ENCODE results near the gene IL10. TPM values are rescaled to one million over a fixed set of nuclear protein-coding genes. Genes with fewer than 3 reads are reported as not detected.
A peak's percentile ranks its signal among the peaks of the same experiment; 100 is the strongest.

Gene IL10
- total and polyA plus RNA-seq, 2 donors from 2014 or later = 0.49 to 2.5 TPM

DNA sequence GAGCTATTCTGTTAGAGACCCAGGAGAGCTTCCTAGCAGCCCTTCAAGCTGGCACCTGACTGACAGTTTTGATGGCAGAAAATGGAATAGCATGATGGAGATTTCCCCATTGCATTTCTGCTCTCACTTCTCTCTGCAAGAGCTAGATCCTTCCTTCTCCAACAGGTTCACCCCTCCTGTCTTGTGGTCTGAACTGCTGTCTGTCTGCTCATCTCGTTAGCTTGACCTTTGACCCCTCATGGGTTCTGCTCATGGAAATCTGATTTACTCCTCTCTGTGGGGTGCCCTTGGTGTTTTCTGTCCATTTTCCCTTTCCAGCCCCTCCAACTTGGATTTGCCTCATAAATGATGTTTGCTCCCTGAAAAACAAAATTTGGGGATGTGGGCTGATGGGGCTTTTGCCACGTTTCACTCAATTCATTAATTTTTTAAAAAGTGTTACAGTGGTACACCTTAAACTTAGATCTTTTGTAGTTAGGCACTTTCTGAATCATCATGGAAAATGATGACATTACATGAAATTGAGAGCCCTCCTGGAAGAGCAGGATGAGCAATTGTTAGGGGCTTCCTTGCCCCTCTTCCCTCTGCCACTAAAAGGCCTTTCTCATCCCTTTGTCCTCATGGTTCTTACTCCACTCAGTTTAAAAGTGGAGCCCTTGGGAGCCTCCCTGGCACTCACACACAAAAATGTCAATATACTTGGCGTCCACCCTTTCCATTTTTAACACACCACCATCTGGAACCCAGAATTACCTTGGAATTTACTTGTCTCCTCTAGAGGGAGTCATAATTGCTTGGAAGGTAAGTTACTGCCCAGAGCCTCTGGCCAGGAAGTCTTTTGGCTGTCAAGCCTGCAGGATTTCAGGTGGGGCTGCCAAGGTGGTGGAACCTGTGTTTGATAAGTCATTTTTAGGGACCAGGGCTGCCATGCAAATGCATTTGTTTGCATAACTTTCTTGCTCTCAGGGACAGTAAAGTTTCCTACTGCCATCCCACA, 33.6 kb downstream of the IL10 start:
- DNase-seq = peak in 2 of 5 donors; percentile 30 to 51
- TF ChIP-seq, protein P1, sequence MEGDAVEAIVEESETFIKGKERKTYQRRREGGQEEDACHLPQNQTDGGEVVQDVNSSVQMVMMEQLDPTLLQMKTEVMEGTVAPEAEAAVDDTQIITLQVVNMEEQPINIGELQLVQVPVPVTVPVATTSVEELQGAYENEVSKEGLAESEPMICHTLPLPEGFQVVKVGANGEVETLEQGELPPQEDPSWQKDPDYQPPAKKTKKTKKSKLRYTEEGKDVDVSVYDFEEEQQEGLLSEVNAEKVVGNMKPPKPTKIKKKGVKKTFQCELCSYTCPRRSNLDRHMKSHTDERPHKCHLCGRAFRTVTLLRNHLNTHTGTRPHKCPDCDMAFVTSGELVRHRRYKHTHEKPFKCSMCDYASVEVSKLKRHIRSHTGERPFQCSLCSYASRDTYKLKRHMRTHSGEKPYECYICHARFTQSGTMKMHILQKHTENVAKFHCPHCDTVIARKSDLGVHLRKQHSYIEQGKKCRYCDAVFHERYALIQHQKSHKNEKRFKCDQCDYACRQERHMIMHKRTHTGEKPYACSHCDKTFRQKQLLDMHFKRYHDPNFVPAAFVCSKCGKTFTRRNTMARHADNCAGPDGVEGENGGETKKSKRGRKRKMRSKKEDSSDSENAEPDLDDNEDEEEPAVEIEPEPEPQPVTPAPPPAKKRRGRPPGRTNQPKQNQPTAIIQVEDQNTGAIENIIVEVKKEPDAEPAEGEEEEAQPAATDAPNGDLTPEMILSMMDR (IDR thresholded peaks at IDR 0.05; ENCODE audit: borderline replicate concordance, extremely low read depth, insufficient read depth) = peak; percentile 18
- FAIRE-seq = no peak
- intact Hi-C loops (cut with DNase I) = loop anchor here (5.0 kb wide), 1 partner anchor 174 kb away; no protein-coding TSS in a partner anchor
- H3K4me1 ChIP-seq (ENCODE audit: control insufficient read depth in 2 of 3, insufficient read depth in 2 of 3, low read depth in 1 of 3, low read length in 3 of 3) = peaks cover 0 to 24% (median 0%) of the 10 kb centered on the region in 3 donors
- H3K36me3 ChIP-seq (ENCODE audit: control insufficient read depth in 2 of 3, insufficient read depth in 3 of 3, low read length in 3 of 3) = peaks cover 0 to 13% (median 2%) of the 10 kb centered on the region in 3 donors
- no peak overlapping the region for H3K27ac ChIP-seq (ENCODE audit: low read depth in 2 of 2, low read length in 2 of 2)
- no peaks in the 10 kb centered on the region for H3K27me3 ChIP-seq (ENCODE audit: control insufficient read depth, insufficient read depth, low read length)
- no peaks in the 10 kb centered on the region for H3K9me3 ChIP-seq (ENCODE audit: control insufficient read depth in 2 of 3, insufficient read depth in 1 of 3, low read length in 3 of 3)
- H3K9ac ChIP-seq (ENCODE audit: low read length in 3 of 3) = no peak overlapping the region
- H3K4me3 ChIP-seq (ENCODE audit: low read length in 3 of 3) = no peak overlapping the region

DNA sequence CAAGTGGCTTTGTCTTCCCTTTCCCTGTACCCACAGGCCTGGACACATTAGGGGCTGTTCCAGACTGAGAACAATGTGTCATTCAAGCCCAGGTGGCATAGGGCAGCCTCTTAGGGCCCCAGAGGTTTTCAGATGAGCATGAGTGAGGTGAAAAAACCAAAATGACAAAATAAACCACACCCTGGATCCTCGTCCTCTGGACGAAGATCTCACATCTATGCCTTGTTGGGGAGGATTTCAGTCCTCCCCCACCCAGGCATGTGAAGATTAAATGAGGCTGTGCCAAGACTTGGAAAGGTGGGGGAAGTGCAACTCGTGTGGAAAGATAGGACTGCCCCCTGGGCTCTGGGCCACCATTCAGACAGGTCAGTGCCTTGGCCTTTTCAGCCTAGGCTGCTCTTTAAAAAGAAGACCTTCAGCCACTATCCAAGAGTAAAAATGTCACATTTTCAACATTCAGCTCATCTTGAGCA, 34.5 kb downstream of the IL10 start:
- Histone ChIP-seq H3K9me3 (ENCODE audit: control insufficient read depth in 2 of 3, insufficient read depth in 1 of 3, low read length in 3 of 3) (no peaks in the 10 kb centered on the region), H3K4me3 (ENCODE audit: low read length in 3 of 3) (no peak overlapping the region), H3K9ac (ENCODE audit: low read length in 3 of 3) (no peak overlapping the region), H3K36me3 (ENCODE audit: control insufficient read depth in 2 of 3, insufficient read depth in 3 of 3, low read length in 3 of 3) (peaks cover 0 to 13% (median 6%) of the 10 kb centered on the region in 3 donors), H3K27ac (ENCODE audit: low read depth in 2 of 2, low read length in 2 of 2) (no peak overlapping the region), H3K4me1 (ENCODE audit: control insufficient read depth in 2 of 3, insufficient read depth in 2 of 3, low read depth in 1 of 3, low read length in 3 of 3) (peaks cover 0 to 24% (median 0%) of the 10 kb centered on the region in 3 donors), H3K27me3 (ENCODE audit: control insufficient read depth, insufficient read depth, low read length) (no peaks in the 10 kb centered on the region)
- DNase-seq = no peak
- intact Hi-C loops (cut with DNase I) = loop anchor here (5.0 kb wide), 1 partner anchor 175 kb away; no protein-coding TSS in a partner anchor
- TF ChIP-seq, protein P1 (IDR thresholded peaks at IDR 0.05; ENCODE audit: borderline replicate concordance, extremely low read depth, insufficient read depth) = no peak
- FAIRE-seq = no peak

DNA sequence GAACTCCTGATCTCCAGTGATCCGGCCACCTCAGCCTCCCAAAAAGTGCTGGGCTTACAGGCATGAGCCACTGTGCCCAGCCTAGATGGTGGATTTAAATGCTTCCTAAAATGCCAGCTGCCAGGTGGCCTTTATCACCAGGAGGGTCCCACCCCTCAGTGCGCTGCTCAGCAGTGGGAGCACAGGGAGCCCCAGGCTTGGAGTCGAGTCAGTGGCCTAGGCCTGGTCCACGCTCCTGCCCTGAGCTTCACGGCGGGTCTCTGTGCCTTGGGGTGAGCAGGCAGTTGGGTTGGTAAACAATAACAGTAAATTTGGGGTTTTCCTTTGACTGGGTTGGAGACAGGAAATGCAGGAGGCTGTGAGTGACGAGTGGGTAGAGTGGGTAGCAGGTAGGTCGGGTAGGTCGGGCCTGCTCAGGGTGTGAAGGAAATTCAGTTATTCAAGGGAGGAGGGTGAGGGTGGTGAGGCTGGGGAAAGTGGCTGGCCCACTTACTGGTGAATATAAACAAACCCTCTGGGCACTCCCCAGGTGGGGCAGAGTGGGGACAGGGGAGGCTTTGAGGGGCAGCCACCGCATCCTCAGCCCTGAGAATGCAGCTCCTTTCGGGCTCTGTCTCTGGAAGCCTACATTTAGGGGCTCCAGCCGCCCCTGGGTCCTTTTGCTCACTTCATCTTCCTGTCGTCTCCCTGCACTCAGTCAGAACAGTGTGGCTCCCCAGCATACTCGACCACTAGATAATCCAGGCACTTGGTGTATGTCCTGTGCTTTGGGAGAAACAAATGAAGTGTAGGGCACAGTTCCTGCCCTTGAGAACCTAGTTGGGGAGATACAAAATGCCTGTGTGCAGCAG, 35.2 kb downstream of the IL10 start:
- no peaks in the 10 kb centered on the region for H3K9me3 ChIP-seq (ENCODE audit: control insufficient read depth in 2 of 3, insufficient read depth in 1 of 3, low read length in 3 of 3)
- TF ChIP-seq, protein P1 (IDR thresholded peaks at IDR 0.05; ENCODE audit: borderline replicate concordance, extremely low read depth, insufficient read depth) = no peak
- no peaks in the 10 kb centered on the region for H3K27me3 ChIP-seq (ENCODE audit: control insufficient read depth, insufficient read depth, low read length)
- intact Hi-C loops (cut with DNase I) = loop anchor here (5.0 kb wide), 1 partner anchor 175 kb away; no protein-coding TSS in a partner anchor
- H3K4me3 ChIP-seq (ENCODE audit: low read length in 3 of 3) = no peak overlapping the region
- peaks cover 0 to 13% (median 11%) of the 10 kb centered on the region in 3 donors for H3K36me3 ChIP-seq (ENCODE audit: control insufficient read depth in 2 of 3, insufficient read depth in 3 of 3, low read length in 3 of 3)
- peak overlapping the region in 1 of 2 donors; percentile 15 for H3K27ac ChIP-seq (ENCODE audit: low read depth in 2 of 2, low read length in 2 of 2)
- peaks cover 0 to 24% (median 0%) of the 10 kb centered on the region in 3 donors for H3K4me1 ChIP-seq (ENCODE audit: control insufficient read depth in 2 of 3, insufficient read depth in 2 of 3, low read depth in 1 of 3, low read length in 3 of 3)
- no peak for FAIRE-seq
- no peak for DNase-seq
- H3K9ac ChIP-seq (ENCODE audit: low read length in 3 of 3) = no peak overlapping the region

All from kidney (tissue), 14 donors.